Measurements from ENCODE around the gene ALDOA. TPM values are rescaled to one million over a fixed set of nuclear protein-coding genes. Genes with fewer than 3 reads are reported as not detected.

Gene ALDOA
- total RNA-seq, 2 donors from 2014 or later: 884 to 943 TPM

GRCh38 chr16:30068750-30069610, 3.4 kb downstream of the ALDOA start:
- WGBS: 74% methylated on average over 14 of the region's 17 CpGs
- Histone ChIP-seq H3K4me3 (no peak overlapping the region), H3K27ac (peak overlapping the region in 1 of 2 donors; percentile 43), H3K27me3 (replicated peaks; ENCODE audit: insufficient read depth) (no peaks in the 10 kb centered on the region), H3K4me1 (replicated peaks) (peaks cover 32% of the 10 kb centered on the region), H3K36me3 (peaks cover 14 to 24% of the 10 kb centered on the region in 2 donors), H3K9me3 (no peaks in the 10 kb centered on the region)
- TF ChIP-seq POLR2AphosphoS5 (IDR thresholded peaks at IDR 0.05) (no peak), CTCF (IDR thresholded peaks at IDR 0.05) (peak in 2 of 4 experiments; percentile 39 to 52)
- no peak for DNase-seq (ENCODE audit: low spot score)
- intact Hi-C loops (cut with DNase I): loop anchor here (5.0 to 10.0 kb wide), 2 partner anchors 53 to 586 kb away; partner anchors contain the start of genes FBRS, MAPK3 and PRR14

GRCh38 chr16:30069611-30070462, 4.3 kb downstream of the ALDOA start:
- WGBS: 46% methylated on average over 31 of the region's 31 CpGs
- Histone ChIP-seq H3K27me3 (replicated peaks; ENCODE audit: insufficient read depth) (no peaks in the 10 kb centered on the region), H3K27ac (peak overlapping the region; percentile 0 to 43), H3K4me1 (replicated peaks) (peaks cover 32% of the 10 kb centered on the region), H3K4me3 (no peak overlapping the region), H3K9me3 (no peaks in the 10 kb centered on the region), H3K36me3 (peaks cover 14 to 24% of the 10 kb centered on the region in 2 donors)
- intact Hi-C loops (cut with DNase I): loop anchor here (5.0 to 10.0 kb wide), 2 partner anchors 52 to 585 kb away; partner anchors contain the start of genes FBRS, MAPK3 and PRR14
- TF ChIP-seq POLR2AphosphoS5 (IDR thresholded peaks at IDR 0.05) (no peak), POLR2A (IDR thresholded peaks at IDR 0.05) (no peak), CTCF (IDR thresholded peaks at IDR 0.05) (no peak)
- DNase-seq (ENCODE audit: low spot score): no peak

GRCh38 chr16:30070490-30070889, 4.9 kb downstream of the ALDOA start:
- peaks cover 14 to 24% of the 10 kb centered on the region in 2 donors for H3K36me3 ChIP-seq
- H3K27ac ChIP-seq: peak overlapping the region in 1 of 2 donors; percentile 43
- no peaks in the 10 kb centered on the region for H3K27me3 ChIP-seq (replicated peaks; ENCODE audit: insufficient read depth)
- DNase-seq (ENCODE audit: low spot score): no peak
- H3K9me3 ChIP-seq: no peaks in the 10 kb centered on the region
- TF ChIP-seq POLR2A (IDR thresholded peaks at IDR 0.05): no peak
- no peak for TF ChIP-seq POLR2AphosphoS5 (IDR thresholded peaks at IDR 0.05)
- TF ChIP-seq CTCF (IDR thresholded peaks at IDR 0.05): no peak
- intact Hi-C loops (cut with DNase I): no loop called here
- peaks cover 32% of the 10 kb centered on the region for H3K4me1 ChIP-seq (replicated peaks)
- no peak overlapping the region for H3K4me3 ChIP-seq

GRCh38 chr16:30075503-30076275, 10.1 kb downstream of the ALDOA start, which contains the start of gene PPP4C:
PPP4C (plus strand) TSS chr16:30075994; CDS start chr16:30076378, 384 bp downstream.
- TF ChIP-seq POLR2A (IDR thresholded peaks at IDR 0.05) (peak; percentile 68), POLR2AphosphoS5 (IDR thresholded peaks at IDR 0.05) (peak; percentile 97), CTCF (IDR thresholded peaks at IDR 0.05) (peak in 3 of 4 experiments; percentile 10 to 35 (median 30))
- 2% methylated on average over 56 of the region's 67 CpGs for WGBS
- H3K27me3 ChIP-seq (replicated peaks; ENCODE audit: insufficient read depth): no peaks in the 10 kb centered on the region
- H3K27ac ChIP-seq: peak within 1 kb of the TSS; percentile 81 to 86
- no peaks in the 10 kb centered on the region for H3K9me3 ChIP-seq
- H3K4me1 ChIP-seq (replicated peaks): peaks cover 11% of the 10 kb centered on the region
- H3K4me3 ChIP-seq: peak within 1 kb of the TSS; percentile 75 to 98
- H3K36me3 ChIP-seq: no peaks in the 10 kb centered on the region
- intact Hi-C loops (cut with DNase I): no loop called here
- DNase-seq (ENCODE audit: low spot score): peak; percentile 86
